SH-SY5Y (cell line): ENCODE results near the gene FKBP6.

Experiments used
- GATA2 ChIP-seq: IDR thresholded peaks from 2 replicates; pipeline ENCODE4 v1.6.1; 2011; ENCODE audit warnings: mild to moderate bottlenecking, low read depth, low read length
- GATA3 ChIP-seq: IDR thresholded peaks from 2 replicates; pipeline ENCODE4 v1.6.1; 2011; ENCODE audit warnings: low read depth, mild to moderate bottlenecking, low read length, moderate library complexity

- TF ChIP-seq GATA2 (no peak), GATA3 (no peak)
These were observed 60.0 kb downstream of the FKBP6 start for GRCh38 chr7:73387908-73388414.
